ENCODE results near the gene SLC9A9.

SLC9A9 gene

DNA sequence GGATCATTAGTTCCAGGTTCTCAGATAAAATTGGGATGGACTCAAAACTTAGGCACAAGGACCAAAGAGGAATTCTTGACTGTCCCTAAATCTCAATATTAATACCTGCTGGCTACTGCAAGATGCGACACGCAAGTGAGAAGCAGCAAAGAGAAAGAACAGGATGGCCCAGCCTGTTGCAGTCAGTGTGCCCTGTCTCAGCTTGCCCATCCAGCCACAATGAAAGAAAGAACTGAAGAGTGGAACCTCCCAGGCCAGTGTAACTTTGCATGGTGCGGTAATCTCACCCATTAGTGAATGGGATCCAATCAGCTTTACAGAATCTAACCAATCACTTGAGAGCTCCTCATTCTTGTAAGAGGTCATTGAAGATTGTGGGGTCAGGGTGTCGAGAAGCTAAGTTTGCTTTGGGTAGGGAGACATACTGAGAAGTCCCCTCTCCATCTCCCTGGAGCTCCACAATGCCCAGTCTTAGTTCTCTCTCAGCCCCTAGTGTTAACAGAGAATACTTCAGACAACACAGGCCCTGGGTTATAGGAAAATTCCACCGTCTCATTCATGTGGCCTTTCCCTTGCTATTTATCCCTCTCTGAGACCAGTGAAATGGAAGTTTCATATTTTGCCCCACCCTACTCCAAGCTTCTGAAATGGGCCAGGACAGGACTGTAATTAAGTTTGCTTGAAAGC lies 3.2 kb upstream of the SLC9A9 start:
- no peak overlapping the region for H2BK120ac ChIP-seq (ENCODE audit: low read depth, low read length)
- no peak overlapping the region for H3K4me3 ChIP-seq (ENCODE audit: low read length)
- H2AK5ac ChIP-seq (ENCODE audit: low read length), result peak overlapping the region; percentile 33
- no peak overlapping the region for H3K4me2 ChIP-seq (ENCODE audit: low read length)
- H3K27me3 ChIP-seq (ENCODE audit: insufficient read depth, low read length, poor library complexity), result no peaks in the 10 kb centered on the region
- H3K27ac ChIP-seq (ENCODE audit: low read depth, low read length), result no peak overlapping the region
- peaks cover 6% of the 10 kb centered on the region for H3K4me1 ChIP-seq (ENCODE audit: control insufficient read depth, low read depth, low read length)
- no peaks in the 10 kb centered on the region for H3K79me2 ChIP-seq (ENCODE audit: control insufficient read depth, insufficient read depth, low read length)
- no peaks in the 10 kb centered on the region for H3K36me3 ChIP-seq (ENCODE audit: control insufficient read depth, insufficient read depth, low read length)
- no peak overlapping the region for H3K4ac ChIP-seq (ENCODE audit: low read depth, low read length)
- no peak overlapping the region for H3K23ac ChIP-seq (ENCODE audit: low read length)
- H4K5ac ChIP-seq (ENCODE audit: low read length), result peak overlapping the region; percentile 21
- no peak overlapping the region for H4K8ac ChIP-seq (ENCODE audit: low read depth, low read length)
- peak; percentile 52 for DNase-seq
- H3K18ac ChIP-seq (ENCODE audit: low read length), result no peak overlapping the region
- H3K79me1 ChIP-seq (ENCODE audit: low read length), result no peaks in the 10 kb centered on the region
- H3K9ac ChIP-seq (ENCODE audit: low read length), result no peak overlapping the region
- no CpG with 5 or more reads among the region's 5 CpGs for WGBS (ENCODE audit: extremely low coverage, insufficient coverage, low lambda C conversion rate)
- no peak overlapping the region for H3K56ac ChIP-seq (ENCODE audit: low read length)
- no peak overlapping the region for H2BK15ac ChIP-seq (replicated peaks; ENCODE audit: low read depth)
- no peak overlapping the region for H2BK5ac ChIP-seq (ENCODE audit: low read length)

DNA sequence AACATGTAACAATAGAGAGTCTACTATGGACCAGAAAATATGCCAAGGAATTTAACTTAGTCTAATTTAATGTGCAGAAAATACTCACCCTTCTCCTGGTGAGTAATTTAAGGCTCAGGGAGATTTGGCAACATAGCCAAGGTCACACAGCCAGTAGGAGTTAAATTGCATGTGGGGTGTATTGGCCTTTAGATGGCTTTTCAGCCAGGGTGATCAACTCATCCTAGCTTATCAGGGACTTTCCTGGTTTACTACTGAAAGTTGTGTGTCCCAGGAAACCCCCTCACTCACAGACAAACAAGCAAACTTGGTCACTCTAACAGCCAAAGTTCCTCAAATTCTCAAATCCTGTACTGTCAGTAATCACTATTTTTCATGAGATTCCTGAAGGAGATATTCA lies 2.6 kb upstream of the SLC9A9 start:
- no peak overlapping the region for H3K4me3 ChIP-seq (ENCODE audit: low read length)
- H3K56ac ChIP-seq (ENCODE audit: low read length), result peak overlapping the region; percentile 20
- no peak overlapping the region for H3K4me2 ChIP-seq (ENCODE audit: low read length)
- no peak overlapping the region for H3K18ac ChIP-seq (ENCODE audit: low read length)
- no peak overlapping the region for H2BK15ac ChIP-seq (replicated peaks; ENCODE audit: low read depth)
- H2BK5ac ChIP-seq (ENCODE audit: low read length), result no peak overlapping the region
- no peak for DNase-seq
- peaks cover 6% of the 10 kb centered on the region for H3K4me1 ChIP-seq (ENCODE audit: control insufficient read depth, low read depth, low read length)
- H2BK120ac ChIP-seq (ENCODE audit: low read depth, low read length), result no peak overlapping the region
- no peak overlapping the region for H4K8ac ChIP-seq (ENCODE audit: low read depth, low read length)
- H4K5ac ChIP-seq (ENCODE audit: low read length), result no peak overlapping the region
- H3K4ac ChIP-seq (ENCODE audit: low read depth, low read length), result no peak overlapping the region
- H3K36me3 ChIP-seq (ENCODE audit: control insufficient read depth, insufficient read depth, low read length), result no peaks in the 10 kb centered on the region
- H3K27me3 ChIP-seq (ENCODE audit: insufficient read depth, low read length, poor library complexity), result no peaks in the 10 kb centered on the region
- no peaks in the 10 kb centered on the region for H3K79me2 ChIP-seq (ENCODE audit: control insufficient read depth, insufficient read depth, low read length)
- no peak overlapping the region for H3K23ac ChIP-seq (ENCODE audit: low read length)
- no peaks in the 10 kb centered on the region for H3K79me1 ChIP-seq (ENCODE audit: low read length)
- no peak overlapping the region for H3K27ac ChIP-seq (ENCODE audit: low read depth, low read length)
- no peak overlapping the region for H2AK5ac ChIP-seq (ENCODE audit: low read length)
- H3K9ac ChIP-seq (ENCODE audit: low read length), result no peak overlapping the region

DNA sequence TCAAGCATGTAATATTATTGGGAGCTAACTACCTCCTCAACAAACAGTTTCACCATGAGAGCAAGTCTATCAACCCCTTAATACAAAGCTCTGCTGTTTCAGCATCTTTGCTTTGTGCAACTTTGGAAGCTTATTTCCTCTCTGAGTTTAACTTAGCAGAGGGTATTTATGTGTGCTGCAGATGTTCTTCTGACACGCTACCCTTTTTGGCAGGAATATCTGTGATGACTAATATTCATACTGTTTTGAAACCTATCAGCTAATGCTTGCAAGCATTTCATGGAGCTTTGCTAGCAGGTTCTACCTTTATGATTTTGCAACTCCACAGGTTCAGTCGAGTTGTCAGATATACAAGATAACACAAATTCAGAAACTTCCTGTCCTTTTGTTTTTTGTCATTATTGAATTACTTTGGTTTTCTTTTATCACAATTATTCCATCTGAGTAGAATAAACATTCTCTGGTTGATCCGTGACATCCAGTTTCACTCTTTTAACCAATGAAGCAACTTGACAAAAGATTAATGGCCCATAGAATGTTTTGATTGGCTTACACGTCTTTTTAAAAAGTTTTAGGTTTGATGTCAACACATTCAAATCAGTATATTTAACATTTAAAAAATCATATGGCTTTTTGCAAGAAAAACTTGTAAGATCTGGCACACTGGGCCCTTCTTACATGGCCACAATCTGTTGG lies 1.7 kb upstream of the SLC9A9 start:
- H3K9ac ChIP-seq (ENCODE audit: low read length), result no peak overlapping the region
- H3K79me1 ChIP-seq (ENCODE audit: low read length), result no peaks in the 10 kb centered on the region
- H4K8ac ChIP-seq (ENCODE audit: low read depth, low read length), result no peak overlapping the region
- peaks cover 6% of the 10 kb centered on the region for H3K4me1 ChIP-seq (ENCODE audit: control insufficient read depth, low read depth, low read length)
- H2BK120ac ChIP-seq (ENCODE audit: low read depth, low read length), result peak overlapping the region; percentile 73
- H3K27me3 ChIP-seq (ENCODE audit: insufficient read depth, low read length, poor library complexity), result no peaks in the 10 kb centered on the region
- WGBS (ENCODE audit: extremely low coverage, insufficient coverage, low lambda C conversion rate), result no CpG with 5 or more reads among the region's 4 CpGs
- no peak overlapping the region for H2BK5ac ChIP-seq (ENCODE audit: low read length)
- no peak overlapping the region for H2BK15ac ChIP-seq (replicated peaks; ENCODE audit: low read depth)
- H3K36me3 ChIP-seq (ENCODE audit: control insufficient read depth, insufficient read depth, low read length), result no peaks in the 10 kb centered on the region
- H3K4ac ChIP-seq (ENCODE audit: low read depth, low read length), result peak overlapping the region; percentile 79
- peak overlapping the region; percentile 60 for H3K18ac ChIP-seq (ENCODE audit: low read length)
- no peak overlapping the region for H3K23ac ChIP-seq (ENCODE audit: low read length)
- H3K4me2 ChIP-seq (ENCODE audit: low read length), result no peak overlapping the region
- H3K27ac ChIP-seq (ENCODE audit: low read depth, low read length), result no peak overlapping the region
- H3K56ac ChIP-seq (ENCODE audit: low read length), result no peak overlapping the region
- H4K5ac ChIP-seq (ENCODE audit: low read length), result no peak overlapping the region
- H2AK5ac ChIP-seq (ENCODE audit: low read length), result no peak overlapping the region
- H3K4me3 ChIP-seq (ENCODE audit: low read length), result no peak overlapping the region
- DNase-seq, result no peak
- no peaks in the 10 kb centered on the region for H3K79me2 ChIP-seq (ENCODE audit: control insufficient read depth, insufficient read depth, low read length)

DNA sequence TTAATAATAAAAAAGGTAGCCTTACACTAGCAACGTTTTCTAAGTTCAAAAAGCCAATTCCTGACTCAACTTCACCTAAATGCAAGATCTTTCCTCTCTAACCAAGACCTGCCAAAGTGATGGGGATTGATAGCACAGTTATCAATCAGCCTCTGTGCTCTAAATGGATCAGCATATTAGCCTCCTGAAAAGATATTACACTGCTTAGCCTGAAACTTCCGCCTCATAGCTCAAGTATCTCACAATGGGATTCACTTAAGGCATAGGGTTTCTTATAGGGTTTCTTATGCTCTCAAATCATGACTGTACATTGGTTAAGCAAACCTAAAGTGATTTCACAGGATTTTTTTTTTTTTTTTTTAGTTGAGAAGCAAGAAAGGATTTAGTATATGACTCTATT lies 436 bp upstream of the SLC9A9 start:
- H3K36me3 ChIP-seq (ENCODE audit: control insufficient read depth, insufficient read depth, low read length), result no peaks in the 10 kb centered on the region
- H3K23ac ChIP-seq (ENCODE audit: low read length), result no peak overlapping the region
- peak overlapping the region; percentile 40 for H3K9ac ChIP-seq (ENCODE audit: low read length)
- H4K5ac ChIP-seq (ENCODE audit: low read length), result peak overlapping the region; percentile 87
- peak overlapping the region; percentile 87 for H3K56ac ChIP-seq (ENCODE audit: low read length)
- no peak for DNase-seq
- H3K4ac ChIP-seq (ENCODE audit: low read depth, low read length), result peak overlapping the region; percentile 87
- no peak overlapping the region for H4K8ac ChIP-seq (ENCODE audit: low read depth, low read length)
- H3K4me1 ChIP-seq (ENCODE audit: control insufficient read depth, low read depth, low read length), result peaks cover 6% of the 10 kb centered on the region
- no peak overlapping the region for H2BK15ac ChIP-seq (replicated peaks; ENCODE audit: low read depth)
- no peak overlapping the region for H3K4me3 ChIP-seq (ENCODE audit: low read length)
- peak overlapping the region; percentile 74 for H2BK5ac ChIP-seq (ENCODE audit: low read length)
- H3K18ac ChIP-seq (ENCODE audit: low read length), result peak overlapping the region; percentile 80
- no peak overlapping the region for H3K27ac ChIP-seq (ENCODE audit: low read depth, low read length)
- H3K79me2 ChIP-seq (ENCODE audit: control insufficient read depth, insufficient read depth, low read length), result no peaks in the 10 kb centered on the region
- H3K79me1 ChIP-seq (ENCODE audit: low read length), result no peaks in the 10 kb centered on the region
- H2BK120ac ChIP-seq (ENCODE audit: low read depth, low read length), result peak overlapping the region; percentile 98
- no CpG with 5 or more reads among the region's 2 CpGs for WGBS (ENCODE audit: extremely low coverage, insufficient coverage, low lambda C conversion rate)
- no peaks in the 10 kb centered on the region for H3K27me3 ChIP-seq (ENCODE audit: insufficient read depth, low read length, poor library complexity)
- peak overlapping the region; percentile 81 for H2AK5ac ChIP-seq (ENCODE audit: low read length)
- H3K4me2 ChIP-seq (ENCODE audit: low read length), result no peak overlapping the region

DNA sequence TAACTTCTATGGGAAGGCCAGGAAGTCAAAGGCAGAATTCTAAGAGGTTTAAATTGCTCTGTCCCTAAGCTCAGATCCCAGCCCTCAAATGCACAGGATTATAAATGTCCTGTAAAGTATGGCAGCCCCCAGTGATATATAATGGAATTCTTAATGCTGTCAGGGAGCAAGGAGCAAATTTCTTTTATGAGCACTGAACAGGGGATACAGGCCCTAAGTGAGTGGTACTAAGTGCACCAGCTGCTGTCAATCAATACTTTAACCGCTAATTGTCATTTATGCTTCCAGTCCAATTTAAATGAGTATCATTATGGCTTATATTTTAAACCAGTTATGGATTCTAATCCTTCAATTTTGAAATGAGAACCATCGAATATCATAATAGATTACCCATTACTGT lies 4.7 kb downstream of the SLC9A9 start:
- no peak for DNase-seq
- Histone ChIP-seq H3K56ac (ENCODE audit: low read length) (no peak overlapping the region), H2BK5ac (ENCODE audit: low read length) (no peak overlapping the region), H3K4me1 (ENCODE audit: control insufficient read depth, low read depth, low read length) (peaks cover 14% of the 10 kb centered on the region), H3K18ac (ENCODE audit: low read length) (peak overlapping the region; percentile 80), H3K27me3 (ENCODE audit: insufficient read depth, low read length, poor library complexity) (no peaks in the 10 kb centered on the region), H3K36me3 (ENCODE audit: control insufficient read depth, insufficient read depth, low read length) (no peaks in the 10 kb centered on the region), H3K23ac (ENCODE audit: low read length) (no peak overlapping the region), H4K5ac (ENCODE audit: low read length) (no peak overlapping the region), H2BK15ac (replicated peaks; ENCODE audit: low read depth) (no peak overlapping the region), H3K4ac (ENCODE audit: low read depth, low read length) (peak overlapping the region; percentile 87), H4K8ac (ENCODE audit: low read depth, low read length) (peak overlapping the region; percentile 65), H3K4me3 (ENCODE audit: low read length) (no peak overlapping the region), H3K4me2 (ENCODE audit: low read length) (no peak overlapping the region), H3K27ac (ENCODE audit: low read depth, low read length) (no peak overlapping the region), H2BK120ac (ENCODE audit: low read depth, low read length) (no peak overlapping the region), H3K79me2 (ENCODE audit: control insufficient read depth, insufficient read depth, low read length) (no peaks in the 10 kb centered on the region), H2AK5ac (ENCODE audit: low read length) (no peak overlapping the region), H3K79me1 (ENCODE audit: low read length) (peaks cover 2% of the 10 kb centered on the region), H3K9ac (ENCODE audit: low read length) (no peak overlapping the region)
- WGBS (ENCODE audit: extremely low coverage, insufficient coverage, low lambda C conversion rate), result no CpG with 5 or more reads among the region's 2 CpGs
